MCF 10A (cell line): Measurements from ENCODE around the gene PTPRO. TPM values are rescaled to one million over a fixed set of nuclear protein-coding genes. Genes with fewer than 3 reads are reported as not detected.

Experiments used
- BruUV-seq: library from RNA; stranded (reverse); fragments of 400-500 nt; replicated peaks from 2 replicates; lab custom pipeline; 2021; lab: Mats Ljungman, UMichigan
- CTCF ChIA-PET: fragments of 300-600 bp; sonication (Branson Sonifier 250); formaldehyde crosslinking; extraction: SDS; loops from one replicate; lab custom pipeline; 2021; ENCODE audit warnings: antibody characterized with exemption, inconsistent platforms; lab: Yijun Ruan, JAX
- POLR2A ChIA-PET: fragments of 300-600, 350-650 bp; sonication (Branson Sonifier 250); formaldehyde crosslinking; extraction: SDS; loops from one replicate; lab custom pipeline; 2020; ENCODE audit warnings: antibody characterized with exemption, inconsistent platforms; lab: Yijun Ruan, JAX
- DNase-seq: peaks from one replicate; pipeline ENCODE4 v3.0.0-alpha.2; 2018; ENCODE audit not compliant: unreplicated experiment
- H3K27ac Mint-ChIP-seq: one replicate; pipeline ENCODE4 v1.8.0; 2022; ENCODE audit warnings: mild to moderate bottlenecking, low read depth, mixed read lengths; ENCODE audit not compliant: unreplicated experiment
- H3K27me3 Mint-ChIP-seq: one replicate; pipeline ENCODE4 v1.8.0; 2022; ENCODE audit warnings: mixed read lengths; ENCODE audit not compliant: insufficient read depth, unreplicated experiment
- H3K36me3 Mint-ChIP-seq: one replicate; pipeline ENCODE4 v1.8.0; 2022; ENCODE audit warnings: mild to moderate bottlenecking, moderate library complexity, mixed read lengths; ENCODE audit not compliant: insufficient read depth, unreplicated experiment
- H3K4me1 Mint-ChIP-seq: one replicate; pipeline ENCODE4 v1.8.0; 2022; ENCODE audit warnings: mixed read lengths; ENCODE audit not compliant: insufficient read depth, unreplicated experiment
- H3K4me3 Mint-ChIP-seq: one replicate; pipeline ENCODE4 v1.8.0; 2022; ENCODE audit warnings: mild to moderate bottlenecking, moderate library complexity, mixed read lengths; ENCODE audit not compliant: unreplicated experiment
- H3K9me3 Mint-ChIP-seq: one replicate; pipeline ENCODE4 v1.8.0; 2022; ENCODE audit warnings: mixed read lengths; ENCODE audit not compliant: unreplicated experiment
- CTCF ChIP-seq: fragments of 200-600 bp; IDR thresholded peaks from one replicate; pipeline ENCODE4 v1.8.0; 2022; ENCODE audit warnings: antibody characterized with exemption, mild to moderate bottlenecking; ENCODE audit not compliant: unreplicated experiment
- intact Hi-C: fragments of 100-400 bp; cut with micrococcal nuclease; formaldehyde crosslinking; loops from 2 replicates; pipeline ENCODE4 v1.14.1; 2022
- total RNA-seq: library from RNA; stranded (reverse); gene quantifications from 2 replicates; pipeline ENCODE4 v1.2.3, GENCODE V29; 2022

PTPRO gene
- total RNA-seq, 1 experiment from 2014 or later: 2.2 TPM

GRCh38 chr12:15532364-15532977, 210.2 kb downstream of the PTPRO start:
- peak overlapping the region; percentile 57 for H3K27ac Mint-ChIP-seq
- peaks cover 9% of the 10 kb centered on the region for H3K36me3 Mint-ChIP-seq
- H3K27me3 Mint-ChIP-seq: no peaks in the 10 kb centered on the region
- intact Hi-C loops: loop anchor here (1.0 kb wide), 2 partner anchors 52 to 324 kb away; no protein-coding TSS in a partner anchor
- POLR2A ChIA-PET: interaction anchor here (0.6 to 1.4 kb wide), 7 partner anchors 11 to 324 kb away, joined by 3 to 7 read pairs (median 4); no protein-coding TSS in a partner anchor
- no peak overlapping the region for H3K4me3 Mint-ChIP-seq
- BruUV-seq: no TSS peak
- TF ChIP-seq CTCF: peak; percentile 71
- CTCF ChIA-PET: interaction anchor here (0.6 to 12.2 kb wide), 36 partner anchors 8 to 575 kb away, joined by 3 to 218 read pairs (median 4); no protein-coding TSS in a partner anchor
- H3K9me3 Mint-ChIP-seq: no peaks in the 10 kb centered on the region
- peaks cover 29% of the 10 kb centered on the region for H3K4me1 Mint-ChIP-seq
- DNase-seq: peak; percentile 89

GRCh38 chr12:15534322-15534721, 212.0 kb downstream of the PTPRO start:
- POLR2A ChIA-PET: interaction anchor here (1.0 to 1.5 kb wide), 3 partner anchors 8 to 258 kb away, joined by 3 to 6 read pairs (median 5); no protein-coding TSS in a partner anchor

GRCh38 chr12:15534874-15535273, 212.6 kb downstream of the PTPRO start:
- intact Hi-C loops: no loop called here
- DNase-seq: peak; percentile 73
- POLR2A ChIA-PET: interaction anchor here (0.6 to 1.5 kb wide), 4 partner anchors 9 to 311 kb away, joined by 3 to 6 read pairs (median 4); no protein-coding TSS in a partner anchor
- H3K9me3 Mint-ChIP-seq: no peaks in the 10 kb centered on the region
- CTCF ChIA-PET: interaction anchor here (0.6 to 12.2 kb wide), 8 partner anchors 9 to 322 kb away, joined by 3 to 218 read pairs (median 4); no protein-coding TSS in a partner anchor
- H3K36me3 Mint-ChIP-seq: peaks cover 5% of the 10 kb centered on the region
- no peak for TF ChIP-seq CTCF
- BruUV-seq: no TSS peak
- no peaks in the 10 kb centered on the region for H3K27me3 Mint-ChIP-seq
- no peak overlapping the region for H3K27ac Mint-ChIP-seq
- peaks cover 28% of the 10 kb centered on the region for H3K4me1 Mint-ChIP-seq
- H3K4me3 Mint-ChIP-seq: no peak overlapping the region

More at GRCh38 chr12:15534322-15534721, 212.0 kb downstream of the PTPRO start:
- CTCF ChIA-PET: interaction anchor here (0.7 to 12.2 kb wide), 9 partner anchors 8 to 323 kb away, joined by 3 to 218 read pairs (median 4); no protein-coding TSS in a partner anchor
- no peak for DNase-seq
- TF ChIP-seq CTCF: no peak
- intact Hi-C loops: no loop called here
- no TSS peak for BruUV-seq
- Mint-ChIP-seq H3K4me1 (peaks cover 29% of the 10 kb centered on the region), H3K27ac (no peak overlapping the region), H3K36me3 (peaks cover 5% of the 10 kb centered on the region), H3K9me3 (no peaks in the 10 kb centered on the region), H3K27me3 (no peaks in the 10 kb centered on the region), H3K4me3 (no peak overlapping the region)

- Mint-ChIP-seq H3K36me3 (peaks cover 4% of the 10 kb centered on the region), H3K4me1 (peaks cover 28% of the 10 kb centered on the region), H3K9me3 (no peaks in the 10 kb centered on the region), H3K27me3 (no peaks in the 10 kb centered on the region), H3K4me3 (no peak overlapping the region), H3K27ac (no peak overlapping the region)
- no peak for TF ChIP-seq CTCF
- intact Hi-C loops: no loop called here
- ChIA-PET POLR2A (interaction anchor here (0.6 to 1.5 kb wide), 4 partner anchors 9 to 311 kb away, joined by 3 to 6 read pairs (median 4); no protein-coding TSS in a partner anchor), CTCF (interaction anchor here (0.6 to 12.2 kb wide), 7 partner anchors 9 to 322 kb away, joined by 3 to 218 read pairs (median 4); no protein-coding TSS in a partner anchor)
- no TSS peak for BruUV-seq
- DNase-seq: no peak
Measured at GRCh38 chr12:15535352-15535781, 213.1 kb downstream of the PTPRO start.
